ENCODE results near the gene ZDHHC8. TPM values are rescaled to one million over a fixed set of nuclear protein-coding genes. Genes with fewer than 3 reads are reported as not detected.

ZDHHC8 gene
- total and polyA plus RNA-seq, 2 donors (not counting 3 experiments of a cell fraction or from before 2014, with no cell fraction given), result 49.8 to 131 TPM

- TF ChIP-seq MAX (IDR thresholded peaks at IDR 0.05; ENCODE audit: insufficient read depth, insufficient read length) (no peak), POLR2A (IDR thresholded peaks at IDR 0.05; ENCODE audit: low read depth, low read length) (no peak)
- dilution Hi-C loops (cut with MboI; ENCODE audit: extremely low pct_ligation_motif_present, low sequenced_read_pairs), result no loop called here
- FAIRE-seq (peak; percentile 48), DNase-seq (ENCODE audit: low read depth, low spot score) (no peak)
- intact Hi-C loops (cut with micrococcal nuclease), result no loop called here
- POLR2A ChIA-PET, result no interaction called here
- peaks cover 23% of the 10 kb centered on the region for H3K79me2 ChIP-seq (ENCODE audit: control insufficient read depth, insufficient read depth, low read length)
- H3K9ac ChIP-seq (replicated peaks; ENCODE audit: extremely low read depth, insufficient read depth, low read length), result no peak overlapping the region
- no peaks in the 10 kb centered on the region for H4K20me1 ChIP-seq (replicated peaks; ENCODE audit: control insufficient read depth, extremely low read depth, insufficient read depth, low read length)
- peaks cover 5 to 28% of the 10 kb centered on the region in 2 experiments for H3K36me3 ChIP-seq (ENCODE audit: control insufficient read depth in 2 of 2, extremely low read depth in 1 of 2, insufficient read depth in 2 of 2, low read length in 2 of 2)
- H3K4me3 ChIP-seq (replicated peaks in 1 of 3; ENCODE audit: insufficient read depth in 1 of 3, low read depth in 1 of 3, low read length in 3 of 3), result no peak overlapping the region
- H3K9me3 ChIP-seq (replicated peaks; ENCODE audit: control insufficient read depth, insufficient read depth, low read length), result no peaks in the 10 kb centered on the region
- H3K9me1 ChIP-seq (replicated peaks; ENCODE audit: control insufficient read depth, extremely low read depth, insufficient read depth, low read length), result no peaks in the 10 kb centered on the region
- CTCF ChIA-PET, result no interaction called here
- no peaks in the 10 kb centered on the region for H3K4me1 ChIP-seq (ENCODE audit: control insufficient read depth, extremely low read depth, insufficient read depth, low read length)
- BruUV-seq (replicated peaks), result no TSS peak
- H2AFZ ChIP-seq (ENCODE audit: low read depth, low read length), result no peak overlapping the region
- no peak overlapping the region for H3K4me2 ChIP-seq (ENCODE audit: insufficient read depth, low read length)
- no peaks in the 10 kb centered on the region for H3K27me3 ChIP-seq (ENCODE audit: control insufficient read depth in 2 of 2, insufficient read depth in 2 of 2, low read length in 2 of 2)
- no peak overlapping the region for H3K27ac ChIP-seq (ENCODE audit: insufficient read depth, low read depth, low read length)
These were observed 5.1 kb upstream of the ZDHHC8 start for GRCh38 chr22:20126284-20127029.

GRCh38 chr22:20127318-20127868 lies 4.2 kb upstream of the ZDHHC8 start:
- DNase-seq (ENCODE audit: low read depth, low spot score), result no peak
- peaks cover under 1% of the 10 kb centered on the region for H3K4me1 ChIP-seq (ENCODE audit: control insufficient read depth, extremely low read depth, insufficient read depth, low read length)
- H3K36me3 ChIP-seq (ENCODE audit: control insufficient read depth in 2 of 2, extremely low read depth in 1 of 2, insufficient read depth in 2 of 2, low read length in 2 of 2), result peaks cover 5 to 27% of the 10 kb centered on the region in 2 experiments
- H3K4me3 ChIP-seq (replicated peaks in 1 of 3; ENCODE audit: insufficient read depth in 1 of 3, low read depth in 1 of 3, low read length in 3 of 3), result no peak overlapping the region
- intact Hi-C loops (cut with micrococcal nuclease), result no loop called here
- dilution Hi-C loops (cut with MboI; ENCODE audit: extremely low pct_ligation_motif_present, low sequenced_read_pairs), result no loop called here
- H3K9me3 ChIP-seq (replicated peaks; ENCODE audit: control insufficient read depth, insufficient read depth, low read length), result no peaks in the 10 kb centered on the region
- FAIRE-seq, result no peak
- H3K9me1 ChIP-seq (replicated peaks; ENCODE audit: control insufficient read depth, extremely low read depth, insufficient read depth, low read length), result no peaks in the 10 kb centered on the region
- H4K20me1 ChIP-seq (replicated peaks; ENCODE audit: control insufficient read depth, extremely low read depth, insufficient read depth, low read length), result no peaks in the 10 kb centered on the region
- H3K27ac ChIP-seq (ENCODE audit: insufficient read depth, low read depth, low read length), result no peak overlapping the region
- TF ChIP-seq JUN (IDR thresholded peaks at IDR 0.05; ENCODE audit: borderline replicate concordance, insufficient read depth, insufficient read length, low read depth) (no peak), POLR2A (IDR thresholded peaks at IDR 0.05; ENCODE audit: low read depth, low read length) (no peak), EZH2 (IDR thresholded peaks at IDR 0.05; ENCODE audit: borderline replicate concordance, low read depth, low read length, severe bottlenecking) (no peak), POLR2AphosphoS5 (IDR thresholded peaks at IDR 0.05; ENCODE audit: insufficient read depth, low read depth, low read length) (no peak), MYC (IDR thresholded peaks at IDR 0.05; ENCODE audit: low read depth, low read length) (no peak), MAX (IDR thresholded peaks at IDR 0.05; ENCODE audit: insufficient read depth, insufficient read length) (no peak), CTCF (IDR thresholded peaks at IDR 0.05; ENCODE audit: extremely low read depth in 1 of 2, insufficient read depth in 1 of 2, low read depth in 1 of 2, low read length in 2 of 2) (no peak), FOS (IDR thresholded peaks at IDR 0.05; ENCODE audit: borderline replicate concordance, insufficient read depth, low read length) (no peak), GATA2 (IDR thresholded peaks at IDR 0.05; ENCODE audit: insufficient read depth, insufficient read length, low read depth, low read length) (no peak)
- CTCF ChIA-PET, result no interaction called here
- H3K27me3 ChIP-seq (ENCODE audit: control insufficient read depth in 2 of 2, insufficient read depth in 2 of 2, low read length in 2 of 2), result no peaks in the 10 kb centered on the region
- no peak overlapping the region for H2AFZ ChIP-seq (ENCODE audit: low read depth, low read length)
- peaks cover 20% of the 10 kb centered on the region for H3K79me2 ChIP-seq (ENCODE audit: control insufficient read depth, insufficient read depth, low read length)
- POLR2A ChIA-PET, result interaction anchor here (0.6 kb wide), 1 partner anchor 169 kb away, joined by 4 read pairs; no protein-coding TSS in a partner anchor
- H3K9ac ChIP-seq (replicated peaks; ENCODE audit: extremely low read depth, insufficient read depth, low read length), result no peak overlapping the region
- BruUV-seq (replicated peaks), result no TSS peak
- no peak overlapping the region for H3K4me2 ChIP-seq (ENCODE audit: insufficient read depth, low read length)
